HCT116 (cell line): ENCODE measurements around the gene IP6K3. TPM values are rescaled to one million over a fixed set of nuclear protein-coding genes. Genes with fewer than 3 reads are reported as not detected.

Experiments used
- ATAC-seq: fragments of 200-7000 bp; cut with Tn5 transposase; 2 replicates; pipeline ENCODE4 v1.9.1; 2020; ENCODE audit warnings: mild to moderate bottlenecking, moderate library complexity
- BruUV-seq: library from RNA; stranded (reverse); fragments of 400-500 nt; replicated peaks from 2 replicates; lab custom pipeline; 2021; lab: Mats Ljungman, UMichigan
- CTCF ChIA-PET: fragments of 300-600 bp; sonication (Branson Sonifier 250); formaldehyde crosslinking; loops from one replicate; lab custom pipeline; 2021; ENCODE audit warnings: antibody characterized with exemption; lab: Charles Lee
- POLR2A ChIA-PET: fragments of 300-600, 350-600 bp; sonication (Branson Sonifier 250); formaldehyde crosslinking; loops from one replicate; lab custom pipeline; 2021; ENCODE audit warnings: antibody characterized with exemption; lab: Charles Lee
- RAD21 ChIA-PET, 2 experiments: fragments of 300-600 bp; sonication (Branson Sonifier 250); formaldehyde crosslinking; loops; one replicate each; lab custom pipeline; 2023; ENCODE audit warnings: low total read pairs in 2 of 2; ENCODE audit not compliant: uncharacterized antibody in 2 of 2, unreplicated experiment in 2 of 2, low non-redundant PET in 1 of 2; lab: Charles Lee
- DNase-seq: peaks from one replicate; pipeline ENCODE4 v3.0.0-alpha.2; 2010; ENCODE audit warnings: low read depth, low spot score
- H2AFZ ChIP-seq: fragments of 200-600 bp; shearing (Covaris generic), sonication (generic); 2 replicates; pipeline ENCODE4 v1.6.1; 2017; ENCODE audit warnings: low read depth, mixed run types, mixed read lengths, antibody characterized with exemption, low read length; ENCODE audit not compliant: poor library complexity, severe bottlenecking
- H3K27ac ChIP-seq: 2 replicates; pipeline ENCODE4 v1.5.1; 2012; ENCODE audit warnings: low read depth, low read length
- H3K27me3 ChIP-seq: fragments of 200-600 bp; sonication (generic); 2 replicates; pipeline ENCODE4 v1.6.1; 2016; ENCODE audit warnings: mixed run types, low read length, mixed read lengths; ENCODE audit not compliant: insufficient read depth
- H3K36me3 ChIP-seq, 2 experiments: fragments of 200-500 bp in 1 of 2; fragments of 200-600 bp in 1 of 2; sonication (Bioruptor generic) in 1 of 2; sonication (generic) in 1 of 2; 2 replicates each; pipeline versions ENCODE4 v1.5.1 to v1.6.1; 2014 to 2016; ENCODE audit warnings: low read length in 2 of 2, inconsistent platforms in 1 of 2, mixed read lengths in 1 of 2, mixed run types in 1 of 2; ENCODE audit not compliant: insufficient read depth in 2 of 2, control insufficient read depth in 1 of 2
- H3K4me1 ChIP-seq, 2 experiments: fragments of 200-600 bp in 1 of 2; sonication (generic) in 1 of 2; 2 replicates each; pipeline versions ENCODE4 v1.5.1 to v1.6.1; 2012 to 2017; ENCODE audit warnings: low read length in 2 of 2, inconsistent platforms in 1 of 2, mild to moderate bottlenecking in 1 of 2, mixed read lengths in 1 of 2, mixed run types in 1 of 2, moderate library complexity in 1 of 2; ENCODE audit not compliant: insufficient read depth in 2 of 2, control insufficient read depth in 1 of 2
- H3K4me2 ChIP-seq: fragments of 200-600 bp; sonication (generic); 2 replicates; pipeline ENCODE4 v1.6.1; 2017; ENCODE audit warnings: mixed run types, low read length, mixed read lengths
- H3K4me3 ChIP-seq, 2 experiments: fragments of 200-600 bp in 1 of 2; sonication (generic) in 1 of 2; replicated peaks in 1 of 2; 2 replicates each; pipeline ENCODE4 v1.5.1; 2011 to 2016; ENCODE audit warnings: low read length in 2 of 2, control low read depth in 1 of 2, low read depth in 1 of 2, mild to moderate bottlenecking in 1 of 2, mixed read lengths in 1 of 2, mixed run types in 1 of 2
- H3K79me2 ChIP-seq: fragments of 200-600 bp; sonication (generic); 2 replicates; pipeline ENCODE4 v1.6.1; 2017; ENCODE audit warnings: mild to moderate bottlenecking, mixed run types, low read length, moderate library complexity, mixed read lengths; ENCODE audit not compliant: insufficient read depth
- H3K9ac ChIP-seq: fragments of 200-600 bp; sonication (generic); 2 replicates; pipeline ENCODE4 v1.6.1; 2016; ENCODE audit warnings: low read length, mixed read lengths
- H3K9me2 ChIP-seq: fragments of 200-600 bp; sonication (generic), shearing (Covaris generic); 2 replicates; pipeline ENCODE4 v1.6.1; 2017; ENCODE audit warnings: mixed run types, mild to moderate bottlenecking, moderate library complexity; ENCODE audit not compliant: insufficient read depth
- H3K9me3 ChIP-seq, 2 experiments: fragments of 200-500 bp in 1 of 2; fragments of 200-600 bp in 1 of 2; sonication (Bioruptor generic) in 1 of 2; sonication (generic) in 1 of 2; 2 replicates each; pipeline ENCODE4 v1.6.1; 2014 to 2017; ENCODE audit warnings: low read length in 2 of 2, mixed read lengths in 2 of 2, inconsistent platforms in 1 of 2, low read depth in 1 of 2, mild to moderate bottlenecking in 1 of 2, mixed run types in 1 of 2, moderate library complexity in 1 of 2; ENCODE audit not compliant: control insufficient read depth in 1 of 2, insufficient read depth in 1 of 2
- H4K20me1 ChIP-seq: fragments of 200-600 bp; sonication (generic), shearing (Covaris generic); 2 replicates; pipeline ENCODE4 v1.6.1; 2017; ENCODE audit warnings: mixed run types, mild to moderate bottlenecking, moderate library complexity; ENCODE audit not compliant: insufficient read depth
- ATF3 ChIP-seq: IDR thresholded peaks from 2 replicates; pipeline ENCODE4 v1.6.1; 2012
- CBX3 ChIP-seq: IDR thresholded peaks from 2 replicates; pipeline ENCODE4 v1.6.1; 2012; ENCODE audit warnings: low read depth
- CTCF ChIP-seq, 3 experiments: fragments of 200-600 bp in 1 of 3; sonication (generic) in 1 of 3; IDR thresholded peaks in 2 of 3; conservative IDR thresholded peaks in 1 of 3; 2 replicates each; pipeline ENCODE4 v1.5.1; 2012 to 2017; ENCODE audit warnings: low read depth in 2 of 3, low read length in 2 of 3, antibody characterized with exemption in 1 of 3, borderline replicate concordance in 1 of 3, control low read depth in 1 of 3, mild to moderate bottlenecking in 1 of 3, mixed read lengths in 1 of 3, mixed run types in 1 of 3, moderate library complexity in 1 of 3; ENCODE audit not compliant: insufficient read depth in 1 of 3
- EGR1 ChIP-seq: IDR thresholded peaks from 2 replicates; pipeline ENCODE4 v1.6.1; 2012; ENCODE audit warnings: low read depth
- EZH2 ChIP-seq: fragments of 200-600 bp; sonication (generic); IDR thresholded peaks from 2 replicates; pipeline ENCODE4 v1.6.1; 2017; ENCODE audit warnings: antibody characterized with exemption, mixed run types
- EZH2phosphoT487 ChIP-seq: fragments of 200-600 bp; IDR thresholded peaks from 2 replicates; pipeline ENCODE4 v1.6.1; 2018; ENCODE audit warnings: antibody characterized with exemption, borderline replicate concordance
- JUND ChIP-seq: IDR thresholded peaks from 2 replicates; pipeline ENCODE4 v1.6.1; 2012
- POLR2AphosphoS5 ChIP-seq: IDR thresholded peaks from 2 replicates; pipeline ENCODE4 v1.6.1; 2011; ENCODE audit warnings: mild to moderate bottlenecking, low read depth, low read length, moderate library complexity
- RAD21 ChIP-seq: IDR thresholded peaks from 2 replicates; pipeline ENCODE4 v1.6.1; 2012; ENCODE audit warnings: low read depth, mild to moderate bottlenecking
- REST ChIP-seq: IDR thresholded peaks from 2 replicates; pipeline ENCODE4 v1.6.1; 2012; ENCODE audit warnings: low read depth
- SP1 ChIP-seq: IDR thresholded peaks from 2 replicates; pipeline ENCODE4 v1.6.1; 2012; ENCODE audit warnings: low read depth
- SRF ChIP-seq: IDR thresholded peaks from 2 replicates; pipeline ENCODE4 v1.6.1; 2012; ENCODE audit warnings: low read depth
- TCF7L2 ChIP-seq: IDR thresholded peaks from 2 replicates; pipeline ENCODE4 v1.7.0; 2011; ENCODE audit warnings: borderline replicate concordance, inconsistent platforms; ENCODE audit not compliant: insufficient read depth, insufficient read length; ENCODE audit errors: extremely low read depth
- ZBTB33 ChIP-seq: IDR thresholded peaks from 2 replicates; pipeline ENCODE4 v1.6.1; 2011; ENCODE audit warnings: mild to moderate bottlenecking, low read length, moderate library complexity; ENCODE audit not compliant: insufficient replicate concordance; ENCODE audit errors: extremely low read depth
- ZNF274 ChIP-seq: fragments of 200-500 bp; sonication (Bioruptor generic); IDR thresholded peaks from 2 replicates; pipeline ENCODE4 v1.6.1; 2014; ENCODE audit warnings: mild to moderate bottlenecking, low read depth, low read length, inconsistent platforms
- intact Hi-C: fragments of 100-400 bp; cut with micrococcal nuclease; formaldehyde crosslinking; loops from 2 replicates; pipeline ENCODE4 v1.10.0; 2022
- total RNA-seq: library from RNA; stranded (reverse); gene quantifications from one replicate; pipeline ENCODE4 v1.2.1, GENCODE V29; 2021; ENCODE audit not compliant: unreplicated experiment

Gene IP6K3
- total RNA-seq, 1 experiment from 2014 or later = not detected

GRCh38 chr6:33789550-33789895 lies 42.8 kb upstream of the IP6K3 start:
- RAD21 ChIA-PET = no interaction called here
- Histone ChIP-seq H3K4me1 (peaks cover 7 to 19% of the 10 kb centered on the region in 2 experiments; a peak in 3 of 4 replicates), H3K27ac (no peak overlapping the region), H2AFZ (peak overlapping the region; percentile 65), H4K20me1 (no peaks in the 10 kb centered on the region)
- BruUV-seq = TSS peak; percentile 87
- intact Hi-C loops = no loop called here
- DNase-seq = no peak
- no peak for TF ChIP-seq ATF3
- TF ChIP-seq POLR2AphosphoS5 = no peak
- TF ChIP-seq REST = no peak
- no peak for TF ChIP-seq ZNF274
- no peak for TF ChIP-seq CTCF (IDR thresholded peaks at IDR 0.05 in 2 of 3, conservative IDR thresholded peaks at IDR 0.05 in 1 of 3; ENCODE audit: borderline replicate concordance in 1 of 3, insufficient read depth in 1 of 3, low read depth in 2 of 3, low read length in 2 of 3)
- TF ChIP-seq EGR1 = no peak
- no peak for TF ChIP-seq ZBTB33
- TF ChIP-seq SRF = no peak
- no peak for TF ChIP-seq CBX3
- TF ChIP-seq TCF7L2 = no peak
- no peak for TF ChIP-seq EZH2
- TF ChIP-seq EZH2phosphoT487 = no peak
- no peak for TF ChIP-seq RAD21
- TF ChIP-seq JUND = no peak
- TF ChIP-seq SP1 = no peak
- TF ChIP-seq, all 23 proteins: peak for 0
- H3K27me3 ChIP-seq = peaks cover 8% of the 10 kb centered on the region; the same call in 1 of the 2 replicates
- ChIA-PET POLR2A (no interaction called here), CTCF (no interaction called here)
- no peak for ATAC-seq
- no peak overlapping the region for H3K9ac ChIP-seq
- H3K79me2 ChIP-seq = peaks cover 27% of the 10 kb centered on the region
- peak overlapping the region in 1 of 2 experiments; percentile 86; a peak in 3 of 4 replicates for H3K4me3 ChIP-seq
- H3K9me3 ChIP-seq = no peaks in the 10 kb centered on the region
- peaks cover 5% of the 10 kb centered on the region; the same call in 1 of the 2 replicates for H3K9me2 ChIP-seq
- H3K36me3 ChIP-seq = no peaks in the 10 kb centered on the region
- peak overlapping the region; percentile 72 for H3K4me2 ChIP-seq
